Hematopoietic multipotent progenitor cell treated with erythropoietin and hydrocortisone succinate and interleukin-3 and kit ligand, for 4 days (in vitro differentiated cells): ENCODE results near the gene EEF1AKMT4.

Experiments used
- DNase-seq: peaks from one replicate; pipeline ENCODE4 v3.0.0-alpha.2; 2015

The EEF1AKMT4 gene

DNA sequence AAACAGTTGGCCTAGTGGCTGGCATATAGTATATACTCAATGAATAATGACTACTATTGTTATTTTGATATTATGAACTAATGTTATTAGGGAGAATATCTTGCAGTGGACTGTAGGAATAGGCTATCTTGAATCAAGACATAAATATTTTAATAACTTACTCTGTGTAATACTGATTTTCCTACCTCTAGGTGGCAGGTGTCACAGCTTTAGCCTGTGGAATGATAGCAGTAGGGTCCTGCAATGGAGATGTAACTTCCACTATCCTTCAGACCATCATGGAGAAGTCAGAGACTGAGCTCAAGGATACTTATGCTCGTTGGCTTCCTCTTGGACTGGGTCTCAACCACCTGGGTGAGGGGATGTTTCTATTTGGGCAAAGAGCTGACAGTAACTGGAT lies 56.1 kb downstream of the EEF1AKMT4 start:
- peak; percentile 66 for DNase-seq

DNA sequence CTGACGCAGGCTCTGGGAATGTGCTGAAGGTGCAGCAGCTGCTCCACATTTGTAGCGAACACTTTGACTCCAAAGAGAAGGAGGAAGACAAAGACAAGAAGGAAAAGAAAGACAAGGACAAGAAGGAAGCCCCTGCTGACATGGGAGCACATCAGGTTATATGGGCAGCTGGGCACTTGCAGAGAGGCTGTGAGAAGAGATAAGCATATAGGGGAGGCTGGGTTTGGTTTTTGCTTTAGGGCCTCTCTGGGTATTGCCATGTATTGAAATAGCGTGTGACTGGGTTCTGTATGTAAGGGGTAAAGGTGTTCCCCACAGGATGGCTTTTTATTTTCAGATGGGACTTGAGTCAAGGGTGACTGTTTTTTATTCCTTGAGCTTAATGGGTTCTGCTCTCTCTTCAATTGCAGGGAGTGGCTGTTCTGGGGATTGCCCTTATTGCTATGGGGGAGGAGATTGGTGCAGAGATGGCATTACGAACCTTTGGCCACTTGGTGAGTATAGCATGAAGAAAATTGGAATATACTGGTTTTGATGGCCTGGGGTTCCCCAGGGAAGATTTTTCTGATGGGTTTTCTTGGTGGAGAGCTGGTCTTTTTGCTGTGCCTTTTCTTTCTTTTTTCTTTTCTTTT lies 57.0 kb downstream of the EEF1AKMT4 start:
- peak; percentile 80 for DNase-seq

DNA sequence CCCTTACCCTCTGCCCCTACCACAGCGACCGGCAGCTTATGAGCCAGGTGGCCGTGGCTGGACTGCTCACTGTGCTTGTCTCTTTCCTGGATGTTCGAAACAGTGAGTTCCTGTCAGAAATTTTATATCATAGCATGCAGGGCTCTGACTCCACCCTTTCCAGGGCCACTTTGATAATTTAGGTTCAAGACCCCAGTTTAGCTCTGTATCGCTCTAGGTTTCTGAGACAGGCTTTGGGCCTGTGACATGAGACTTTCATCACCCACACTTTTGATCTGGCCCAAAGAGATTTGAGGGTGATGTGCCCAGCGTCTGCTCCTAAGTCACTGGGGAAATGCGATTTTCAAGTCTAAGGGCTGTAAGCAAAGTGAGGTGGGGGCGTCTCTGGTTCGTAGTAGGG lies 58.4 kb downstream of the EEF1AKMT4 start:
- DNase-seq = no peak
